ENCODE results near the gene AADACL2. TPM values are rescaled to one million over a fixed set of nuclear protein-coding genes. Genes with fewer than 3 reads are reported as not detected.
"Not testable (repeated sequence)": the region's sequence is repeated elsewhere in the genome, so short reads cannot be mapped to it uniquely, and the experiment has no call there.

The AADACL2 gene
- total RNA-seq, 1 experiment from 2014 or later: not detected

DNA sequence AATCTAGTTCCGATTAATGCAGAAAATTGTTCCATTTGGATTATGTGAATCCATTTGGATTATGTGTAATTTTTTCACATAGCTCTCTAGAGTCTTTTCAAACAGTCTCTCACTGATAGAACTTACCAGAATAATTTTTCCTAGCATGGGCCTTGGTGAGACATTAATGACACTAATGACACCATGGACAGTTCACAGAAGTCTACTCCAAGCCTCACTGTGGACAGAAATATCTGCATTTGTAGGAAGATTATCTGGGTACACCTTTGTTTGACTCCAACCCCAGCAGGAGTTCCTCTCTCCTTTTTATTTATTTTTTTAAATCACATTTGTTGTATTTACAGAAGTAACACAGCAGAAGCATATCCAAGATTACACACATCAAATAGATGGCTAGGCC lies 27.9 kb downstream of the AADACL2 start:
- Histone ChIP-seq H3K4me3 (ENCODE audit: low read depth, low read length) (no peak overlapping the region), H3K36me3 (ENCODE audit: control insufficient read depth, insufficient read depth, low read length) (no peaks in the 10 kb centered on the region), H3K4me1 (no peaks in the 10 kb centered on the region), H3K9me3 (no peaks in the 10 kb centered on the region), H3K27me3 (replicated peaks; ENCODE audit: control insufficient read depth, insufficient read depth, low read length) (no peaks in the 10 kb centered on the region)
- intact Hi-C loops (cut with micrococcal nuclease; ENCODE audit: unreplicated experiment): no loop called here
- no peaks in the 10 kb centered on the region for H3K27me3 Mint-ChIP-seq (ENCODE audit: insufficient read depth, unreplicated experiment)
- H3K27ac Mint-ChIP-seq (ENCODE audit: unreplicated experiment): no peak overlapping the region
- DNase-seq: no peak
- ChIA-PET POLR2A (no interaction called here), CTCF (no interaction called here)
- no TSS peak for BruUV-seq (replicated peaks)
- no peaks in the 10 kb centered on the region for H3K9me3 Mint-ChIP-seq (ENCODE audit: unreplicated experiment)
- no peak overlapping the region for H3K4me3 Mint-ChIP-seq (ENCODE audit: unreplicated experiment)
- no peaks in the 10 kb centered on the region for H3K36me3 Mint-ChIP-seq (ENCODE audit: insufficient read depth, unreplicated experiment)
- TF ChIP-seq, protein P1, sequence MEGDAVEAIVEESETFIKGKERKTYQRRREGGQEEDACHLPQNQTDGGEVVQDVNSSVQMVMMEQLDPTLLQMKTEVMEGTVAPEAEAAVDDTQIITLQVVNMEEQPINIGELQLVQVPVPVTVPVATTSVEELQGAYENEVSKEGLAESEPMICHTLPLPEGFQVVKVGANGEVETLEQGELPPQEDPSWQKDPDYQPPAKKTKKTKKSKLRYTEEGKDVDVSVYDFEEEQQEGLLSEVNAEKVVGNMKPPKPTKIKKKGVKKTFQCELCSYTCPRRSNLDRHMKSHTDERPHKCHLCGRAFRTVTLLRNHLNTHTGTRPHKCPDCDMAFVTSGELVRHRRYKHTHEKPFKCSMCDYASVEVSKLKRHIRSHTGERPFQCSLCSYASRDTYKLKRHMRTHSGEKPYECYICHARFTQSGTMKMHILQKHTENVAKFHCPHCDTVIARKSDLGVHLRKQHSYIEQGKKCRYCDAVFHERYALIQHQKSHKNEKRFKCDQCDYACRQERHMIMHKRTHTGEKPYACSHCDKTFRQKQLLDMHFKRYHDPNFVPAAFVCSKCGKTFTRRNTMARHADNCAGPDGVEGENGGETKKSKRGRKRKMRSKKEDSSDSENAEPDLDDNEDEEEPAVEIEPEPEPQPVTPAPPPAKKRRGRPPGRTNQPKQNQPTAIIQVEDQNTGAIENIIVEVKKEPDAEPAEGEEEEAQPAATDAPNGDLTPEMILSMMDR (IDR thresholded peaks at IDR 0.05; ENCODE audit: insufficient read depth in 1 of 2, low read depth in 1 of 2, low read length in 1 of 2, severe bottlenecking in 1 of 2, unreplicated experiment in 1 of 2): no peak
- H3K4me1 Mint-ChIP-seq (ENCODE audit: low read depth, unreplicated experiment): no peaks in the 10 kb centered on the region

DNA sequence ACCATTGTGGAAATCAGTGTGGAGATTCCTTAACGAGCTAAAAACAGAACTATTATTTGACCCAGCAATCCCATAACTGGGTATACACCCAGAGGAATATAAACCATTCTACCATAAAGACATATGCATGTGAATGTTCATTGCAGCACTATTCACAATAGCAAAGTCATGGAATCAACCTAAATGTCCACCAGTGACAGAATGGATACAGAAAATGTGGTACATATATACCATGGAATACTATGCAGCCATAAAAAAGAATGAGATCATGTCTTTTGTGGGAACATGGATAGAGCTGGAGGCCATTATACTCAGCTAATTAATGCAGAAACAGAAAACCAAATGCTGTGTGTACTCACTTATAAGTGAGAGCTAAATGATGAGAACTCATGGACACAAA lies 31.0 kb downstream of the AADACL2 start:
- H3K27me3 Mint-ChIP-seq (ENCODE audit: insufficient read depth, unreplicated experiment); BruUV-seq (replicated peaks); H3K27me3 ChIP-seq (replicated peaks; ENCODE audit: control insufficient read depth, insufficient read depth, low read length); CTCF ChIA-PET; H3K4me3 ChIP-seq (ENCODE audit: low read depth, low read length); H3K4me3 Mint-ChIP-seq (ENCODE audit: unreplicated experiment); H3K4me1 ChIP-seq; H3K9me3 ChIP-seq; H3K27ac Mint-ChIP-seq (ENCODE audit: unreplicated experiment); intact Hi-C loops (cut with micrococcal nuclease; ENCODE audit: unreplicated experiment); POLR2A ChIA-PET; H3K9me3 Mint-ChIP-seq (ENCODE audit: unreplicated experiment); DNase-seq; H3K36me3 ChIP-seq (ENCODE audit: control insufficient read depth, insufficient read depth, low read length); H3K36me3 Mint-ChIP-seq (ENCODE audit: insufficient read depth, unreplicated experiment): not testable (repeated sequence)
- H3K4me1 Mint-ChIP-seq (ENCODE audit: low read depth, unreplicated experiment): peaks cover 13% of the 10 kb centered on the region

DNA sequence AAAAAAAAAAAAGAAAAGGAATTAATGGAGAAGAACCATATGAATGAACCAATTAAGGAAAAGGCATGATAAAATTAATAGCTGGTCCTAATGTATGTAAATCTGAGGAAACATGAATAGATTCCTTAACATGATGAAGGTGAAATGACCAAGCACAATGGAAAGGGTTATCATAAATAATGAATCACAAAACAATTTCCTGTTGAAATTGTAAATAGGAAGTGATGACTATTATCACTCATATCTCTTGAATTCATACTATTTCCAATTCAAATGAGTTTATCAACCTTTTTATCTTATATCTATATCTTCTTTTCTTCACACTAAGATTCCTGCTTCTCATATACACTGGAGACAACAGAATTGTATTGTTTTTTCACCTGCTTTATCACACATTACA lies 32.0 kb downstream of the AADACL2 start:
- no TSS peak for BruUV-seq (replicated peaks)
- intact Hi-C loops (cut with micrococcal nuclease; ENCODE audit: unreplicated experiment): no loop called here
- Histone ChIP-seq H3K36me3 (ENCODE audit: control insufficient read depth, insufficient read depth, low read length) (no peaks in the 10 kb centered on the region), H3K4me1 (peaks cover 15% of the 10 kb centered on the region), H3K4me3 (ENCODE audit: low read depth, low read length) (no peak overlapping the region), H3K9me3 (no peaks in the 10 kb centered on the region), H3K27me3 (replicated peaks; ENCODE audit: control insufficient read depth, insufficient read depth, low read length) (no peaks in the 10 kb centered on the region)
- no peaks in the 10 kb centered on the region for H3K36me3 Mint-ChIP-seq (ENCODE audit: insufficient read depth, unreplicated experiment)
- no peak overlapping the region for H3K27ac Mint-ChIP-seq (ENCODE audit: unreplicated experiment)
- H3K9me3 Mint-ChIP-seq (ENCODE audit: unreplicated experiment): no peaks in the 10 kb centered on the region
- DNase-seq: no peak
- H3K4me1 Mint-ChIP-seq (ENCODE audit: low read depth, unreplicated experiment): peaks cover 20% of the 10 kb centered on the region
- ChIA-PET POLR2A (no interaction called here), CTCF (no interaction called here)
- no peak overlapping the region for H3K4me3 Mint-ChIP-seq (ENCODE audit: unreplicated experiment)
- H3K27me3 Mint-ChIP-seq (ENCODE audit: insufficient read depth, unreplicated experiment): no peaks in the 10 kb centered on the region
- TF ChIP-seq, protein P1 (IDR thresholded peaks at IDR 0.05; ENCODE audit: insufficient read depth in 1 of 2, low read depth in 1 of 2, low read length in 1 of 2, severe bottlenecking in 1 of 2, unreplicated experiment in 1 of 2): no peak

DNA sequence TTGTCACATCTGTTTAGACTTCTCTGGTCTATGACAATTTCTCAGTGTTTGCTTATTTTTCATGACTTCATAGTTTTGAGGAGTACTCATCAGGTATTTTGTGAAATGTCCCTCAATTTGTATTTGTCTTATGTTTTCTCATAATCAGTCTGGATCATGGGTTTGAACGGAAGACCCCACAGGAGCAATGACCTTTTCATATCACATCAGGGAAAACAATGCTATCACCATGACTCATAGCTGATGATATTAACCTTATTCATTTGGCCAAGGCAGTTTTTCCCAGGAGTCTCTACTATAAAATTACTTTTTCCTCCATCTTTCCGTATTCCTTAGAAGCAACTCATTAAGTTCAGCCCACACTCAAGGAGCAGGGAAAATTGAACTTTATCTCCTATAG lies 32.7 kb downstream of the AADACL2 start:
- Histone ChIP-seq H3K4me3 (ENCODE audit: low read depth, low read length) (no peak overlapping the region), H3K36me3 (ENCODE audit: control insufficient read depth, insufficient read depth, low read length) (no peaks in the 10 kb centered on the region), H3K4me1 (peaks cover 21% of the 10 kb centered on the region), H3K27me3 (replicated peaks; ENCODE audit: control insufficient read depth, insufficient read depth, low read length) (no peaks in the 10 kb centered on the region), H3K9me3 (no peaks in the 10 kb centered on the region)
- H3K9me3 Mint-ChIP-seq (ENCODE audit: unreplicated experiment): no peaks in the 10 kb centered on the region
- intact Hi-C loops (cut with micrococcal nuclease; ENCODE audit: unreplicated experiment): no loop called here
- ChIA-PET POLR2A (no interaction called here), CTCF (no interaction called here)
- TF ChIP-seq, protein P1 (IDR thresholded peaks at IDR 0.05; ENCODE audit: insufficient read depth in 1 of 2, low read depth in 1 of 2, low read length in 1 of 2, severe bottlenecking in 1 of 2, unreplicated experiment in 1 of 2): no peak
- BruUV-seq (replicated peaks): no TSS peak
- no peak overlapping the region for H3K4me3 Mint-ChIP-seq (ENCODE audit: unreplicated experiment)
- no peaks in the 10 kb centered on the region for H3K27me3 Mint-ChIP-seq (ENCODE audit: insufficient read depth, unreplicated experiment)
- peaks cover 20% of the 10 kb centered on the region for H3K4me1 Mint-ChIP-seq (ENCODE audit: low read depth, unreplicated experiment)
- H3K27ac Mint-ChIP-seq (ENCODE audit: unreplicated experiment): no peak overlapping the region
- no peaks in the 10 kb centered on the region for H3K36me3 Mint-ChIP-seq (ENCODE audit: insufficient read depth, unreplicated experiment)
- DNase-seq: no peak
